ENCODE measurements around the gene MFAP4.
"Not testable (repeated sequence)": the region's sequence is repeated elsewhere in the genome, so short reads cannot be mapped to it uniquely, and the experiment has no call there.

Gene MFAP4

GRCh38 chr17:19369846-19370492, 17.0 kb downstream of the MFAP4 start:
- peak; percentile 39 for DNase-seq

DNA sequence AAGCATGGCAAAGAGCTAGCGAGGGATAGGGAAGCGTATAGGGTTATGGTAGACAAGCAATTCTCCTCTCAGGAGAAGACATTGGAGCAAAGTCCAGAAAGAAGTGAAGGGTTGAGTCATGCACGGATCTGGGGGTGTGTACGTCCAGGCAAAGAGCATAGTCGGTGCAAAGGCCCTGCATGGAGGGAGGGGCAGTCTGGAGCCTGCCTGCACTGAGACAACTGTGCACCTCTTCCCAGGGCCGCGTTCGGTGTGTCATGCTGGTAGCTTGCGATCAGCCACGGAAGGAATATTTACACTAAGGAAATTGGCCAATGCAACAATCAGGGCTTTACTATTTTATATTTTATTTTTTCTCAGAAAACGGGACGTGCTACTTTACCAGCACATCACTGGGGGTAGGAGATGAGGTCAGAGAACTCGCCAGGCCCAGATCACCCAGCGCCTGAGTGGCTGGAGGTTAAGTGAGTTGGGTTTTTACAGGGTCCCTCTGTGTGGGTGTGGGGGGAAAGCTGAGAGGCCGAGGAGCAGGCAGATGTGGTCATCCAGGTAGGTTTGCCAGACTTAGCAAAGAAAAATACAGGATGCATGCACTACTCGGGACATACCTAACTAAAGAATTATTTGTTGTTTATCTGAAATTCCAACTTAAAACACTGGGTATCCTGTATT, 17.7 kb downstream of the MFAP4 start:
- DNase-seq: no peak

DNA sequence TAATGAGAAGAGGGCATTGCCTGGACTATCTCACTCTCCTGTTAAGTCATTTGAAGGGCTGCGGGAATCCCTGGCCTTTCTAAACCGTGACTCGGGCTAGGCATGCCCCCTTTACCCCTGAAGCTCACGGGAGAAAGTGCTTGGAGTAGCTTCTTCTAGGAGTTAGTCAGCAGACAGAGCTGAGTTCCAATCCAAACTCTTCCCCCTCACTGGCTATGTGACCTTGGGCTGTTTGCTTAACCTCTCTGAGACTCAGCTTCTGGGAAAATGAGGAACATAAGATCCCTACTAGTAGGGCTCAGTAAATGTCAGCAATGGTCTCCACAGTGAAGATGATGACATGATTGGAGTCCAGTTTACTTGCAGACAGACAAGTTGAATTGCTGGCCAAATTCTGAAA, 18.8 kb downstream of the MFAP4 start:
- no peak for DNase-seq

DNA sequence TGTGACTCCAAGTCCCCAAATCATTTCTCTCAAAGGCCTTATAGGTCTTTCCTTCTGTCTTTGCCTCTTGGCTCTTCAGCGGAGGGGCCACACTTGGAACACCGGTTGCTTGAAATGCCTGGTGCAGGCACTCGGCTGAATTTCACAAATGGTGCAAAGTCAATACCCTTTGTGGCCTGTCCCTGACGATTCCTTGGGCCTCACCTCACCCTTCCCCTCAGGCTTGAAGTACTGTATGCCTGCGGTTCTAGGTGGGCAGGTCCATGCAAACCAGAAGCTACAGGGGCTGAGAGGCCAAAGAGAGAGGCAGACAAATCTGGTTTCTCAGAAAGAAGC, 20.4 kb downstream of the MFAP4 start:
- no peak for DNase-seq

DNA sequence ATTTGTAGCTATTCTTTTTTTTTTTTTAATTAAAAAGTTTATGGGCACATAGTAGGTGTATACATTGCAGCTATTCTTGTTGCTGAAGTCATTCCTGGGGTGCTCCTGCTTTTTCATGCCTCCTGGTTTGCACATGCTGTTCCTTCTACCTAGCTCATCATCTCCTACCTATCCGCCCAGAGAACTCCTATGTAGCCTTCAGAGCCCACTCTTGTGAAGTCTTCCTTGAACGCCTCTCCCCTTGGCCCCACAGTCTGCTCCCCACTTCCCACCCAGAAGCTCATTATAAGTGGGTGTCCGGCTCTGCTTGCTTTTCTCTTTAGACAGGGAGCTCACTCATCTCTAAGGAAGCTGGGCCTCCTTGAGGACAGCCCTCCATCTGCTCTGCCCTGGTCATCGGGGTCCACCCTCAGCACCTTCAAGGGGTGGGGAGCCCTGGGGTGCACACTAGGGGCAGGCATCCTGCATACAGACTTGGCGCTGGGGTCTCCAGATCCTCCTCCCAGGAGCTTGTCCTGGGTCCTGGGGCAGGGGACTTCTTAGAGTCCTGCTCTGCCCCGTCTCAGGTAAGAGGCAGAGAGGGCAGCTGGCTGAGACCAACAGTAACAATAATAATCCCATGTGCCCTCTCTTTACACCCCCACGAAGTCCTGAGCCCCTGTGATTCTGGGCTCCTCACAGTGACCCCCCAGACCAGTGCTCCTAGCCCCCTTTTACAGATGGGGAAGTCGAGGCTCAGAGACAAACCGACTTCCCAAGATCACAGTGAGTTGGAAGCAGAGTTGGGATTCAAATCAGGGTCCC, 21.0 kb downstream of the MFAP4 start:
- no peak for DNase-seq

DNA sequence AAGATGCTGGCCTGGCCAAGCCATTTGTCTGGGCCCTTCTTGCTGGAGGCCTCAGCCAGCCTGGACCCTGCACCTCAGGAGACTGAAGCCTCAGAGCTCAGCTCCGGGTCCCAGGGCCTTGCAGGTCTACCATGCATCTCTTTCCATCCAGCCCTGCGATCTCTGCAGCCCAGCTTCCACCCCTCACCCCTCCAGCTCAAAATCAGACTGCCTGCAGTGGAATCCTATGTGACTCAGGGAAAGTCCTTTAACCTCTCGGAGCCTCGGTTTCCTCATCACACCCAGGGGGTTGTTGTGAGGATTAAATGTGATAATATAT, 21.5 kb downstream of the MFAP4 start:
- DNase-seq: no peak

DNA sequence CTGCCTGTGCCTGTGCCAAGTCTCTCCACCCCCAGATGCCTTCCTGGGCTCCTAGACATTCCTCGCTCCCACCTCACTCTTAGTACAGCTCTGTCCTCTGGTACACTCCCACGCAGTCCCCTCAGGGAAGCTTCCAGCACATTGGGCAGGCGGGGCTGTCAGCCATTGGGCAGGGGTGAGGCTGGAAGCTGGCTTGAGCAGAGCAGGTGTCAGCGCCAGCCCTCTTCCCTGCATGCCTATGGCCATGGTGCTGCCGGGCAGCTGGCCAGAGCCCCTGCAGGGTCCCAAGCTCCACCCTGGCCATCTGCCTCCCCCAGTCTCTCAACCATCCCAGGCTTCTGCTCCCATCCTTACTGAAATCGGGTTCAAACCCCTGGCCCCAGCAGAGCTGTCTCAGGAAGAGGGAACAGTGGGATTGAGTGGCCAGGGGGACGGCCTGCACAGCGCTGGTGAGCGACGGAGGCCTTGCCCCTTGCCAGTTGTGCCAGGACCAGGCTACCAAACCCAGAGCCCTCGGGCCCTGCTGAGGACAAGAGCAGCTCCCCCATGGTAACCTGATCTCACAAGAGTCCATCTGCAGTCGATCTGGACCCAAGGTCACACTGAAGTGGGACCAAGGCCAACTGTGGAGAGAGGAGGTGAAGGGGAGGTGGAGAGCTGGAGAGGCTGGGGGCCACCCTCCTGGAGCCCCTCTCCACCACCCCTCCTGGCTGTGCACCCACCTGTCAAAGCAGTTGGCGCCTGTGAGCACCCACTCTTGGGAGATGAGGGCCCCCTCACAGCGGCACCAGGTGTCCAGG, 22.1 kb downstream of the MFAP4 start:
- no peak for DNase-seq

GRCh38 chr17:19363460-19364035, 23.4 kb downstream of the MFAP4 start:
- DNase-seq: no peak

- DNase-seq: no peak
These were observed 23.9 kb downstream of the MFAP4 start for GRCh38 chr17:19363114-19363438.

DNA sequence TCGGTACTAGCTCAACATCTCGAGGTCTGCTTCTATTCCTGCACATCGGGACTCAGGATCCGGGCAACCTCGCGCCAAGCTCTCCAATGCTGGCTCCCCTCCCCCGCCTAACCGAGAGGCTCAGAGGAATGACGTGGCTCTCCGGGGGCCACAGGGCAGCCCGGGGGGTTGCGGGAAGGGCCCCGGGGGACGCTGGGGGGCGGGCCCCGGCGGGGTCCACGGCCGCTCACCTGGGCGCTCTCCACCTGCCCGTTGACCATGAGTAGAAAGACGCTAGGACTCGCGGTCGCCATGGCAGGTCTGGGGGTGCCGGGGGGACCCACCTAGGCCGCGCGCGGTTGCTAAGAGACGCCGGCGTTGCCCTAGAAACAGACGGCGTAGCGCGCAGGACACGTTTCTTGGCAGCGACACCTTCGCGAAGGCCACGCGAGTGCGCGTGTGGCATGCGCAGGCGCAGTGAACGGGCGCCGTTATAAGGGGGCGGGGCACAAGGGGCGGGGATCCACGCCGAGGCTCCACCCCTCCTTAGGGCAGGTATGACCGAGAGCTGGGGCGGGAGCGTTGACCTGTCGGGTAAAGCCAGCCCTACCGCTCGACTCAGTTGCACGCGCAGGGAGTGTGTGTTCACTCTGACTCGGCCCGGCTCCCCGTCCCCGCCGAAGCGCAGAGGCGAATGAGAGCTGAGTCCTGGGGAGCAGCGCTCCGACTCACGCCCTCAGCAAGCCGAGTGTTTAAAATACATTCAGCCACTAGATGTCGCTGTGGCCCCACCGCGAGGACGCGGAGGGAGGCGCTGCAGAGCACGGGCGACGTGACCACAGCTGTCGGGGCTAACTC, 24.5 kb downstream of the MFAP4 start, which contains the start of gene B9D1:
B9D1 (minus strand) TSS at position 447 of the 837 bp plus-strand sequence; CDS start at position 293, 154 bp downstream.
- peak; percentile 92 for DNase-seq

- DNase-seq: no peak
These were observed 25.1 kb downstream of the MFAP4 start for GRCh38 chr17:19361944-19362276.

GRCh38 chr17:19361326-19361725, 25.7 kb downstream of the MFAP4 start:
- no peak for DNase-seq

- DNase-seq: no peak
These were observed 26.2 kb downstream of the MFAP4 start for GRCh38 chr17:19360772-19361171.

GRCh38 chr17:19359856-19360255, 27.1 kb downstream of the MFAP4 start:
- DNase-seq: no peak

DNA sequence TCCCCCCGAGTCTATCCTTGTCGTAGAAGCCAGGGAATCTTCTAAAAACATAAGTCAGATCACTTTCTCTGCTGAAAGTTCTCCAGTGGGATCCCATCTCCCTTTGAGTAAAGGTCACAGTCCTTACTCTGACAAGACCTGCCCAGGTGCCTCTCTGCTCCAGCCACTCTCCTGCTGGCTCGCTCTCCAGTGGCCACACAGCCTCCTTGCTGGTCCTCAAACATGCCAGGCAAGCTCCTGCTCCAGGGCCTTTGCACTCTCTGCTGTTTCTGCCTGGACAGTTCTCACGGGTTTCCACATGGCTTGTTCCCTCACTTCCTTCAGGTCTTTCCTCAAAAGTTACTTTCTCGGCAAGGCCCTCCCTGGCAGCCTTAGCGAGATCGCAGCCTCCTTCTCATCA, 27.8 kb downstream of the MFAP4 start:
- DNase-seq: no peak

DNA sequence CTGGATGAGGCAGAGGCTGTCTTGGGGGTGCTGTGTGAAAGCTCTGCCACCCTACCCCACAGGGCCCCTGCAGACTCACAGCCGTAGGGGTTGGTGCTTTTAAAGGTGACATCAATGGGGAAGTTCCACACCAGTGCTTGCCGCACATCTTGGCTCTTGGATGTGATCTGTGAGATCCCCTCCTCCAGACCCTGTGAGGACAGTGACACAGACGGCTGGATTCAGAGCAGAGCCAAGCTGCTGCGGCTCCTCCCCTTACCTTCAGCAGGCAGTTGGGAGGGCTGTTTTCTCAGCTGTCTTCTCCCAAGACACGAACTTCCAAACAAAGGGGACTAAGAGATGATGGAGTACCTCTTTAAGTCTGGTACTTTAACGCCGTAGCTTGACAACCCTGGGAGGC, 29.2 kb downstream of the MFAP4 start:
- DNase-seq: no peak

GRCh38 chr17:19357351-19357750, 29.6 kb downstream of the MFAP4 start:
- no peak for DNase-seq

- DNase-seq: no peak
These were observed 32.2 kb downstream of the MFAP4 start for GRCh38 chr17:19354748-19355147.

- not testable (repeated sequence) for DNase-seq
These were observed 33.6 kb downstream of the MFAP4 start for GRCh38 chr17:19353401-19353800.

GRCh38 chr17:19348806-19349205, 38.2 kb downstream of the MFAP4 start:
- DNase-seq: no peak

DNA sequence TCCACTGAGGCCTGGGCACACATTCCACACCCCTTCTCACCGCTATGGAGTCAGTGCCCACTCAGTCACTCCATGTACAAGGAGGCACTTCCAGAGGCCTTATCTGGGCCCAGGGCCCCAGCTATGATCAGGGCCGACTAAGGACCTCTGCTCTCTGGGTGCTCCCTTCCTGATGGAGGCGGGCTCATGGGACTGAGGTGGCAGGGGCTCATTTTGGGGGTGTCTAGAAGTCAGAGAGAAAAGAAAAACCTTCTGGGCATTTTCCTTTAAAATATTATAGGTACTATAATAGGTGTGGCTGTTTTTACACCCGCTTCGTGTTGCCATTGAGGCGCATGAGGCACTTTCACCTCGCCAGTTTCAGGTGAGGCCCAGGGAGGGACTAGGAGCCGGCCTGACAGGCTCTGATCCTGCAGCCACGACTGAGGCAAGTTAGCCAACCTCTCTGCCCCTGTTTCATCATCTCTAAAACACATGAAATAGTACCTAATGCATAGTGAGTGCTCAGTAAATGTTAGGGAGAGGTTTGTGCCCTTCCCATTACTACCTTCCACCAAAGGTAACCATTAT, 38.8 kb downstream of the MFAP4 start:
- DNase-seq: no peak
